AG09309 (cell line): Measurements from ENCODE around the gene AAK1.
A peak's percentile ranks its signal among the peaks of the same experiment; 100 is the strongest.

Source experiments
- DNase-seq: peaks from one replicate; pipeline ENCODE4 v3.0.0-alpha.2; 2010; ENCODE audit warnings: low read depth
- H3K4me3 ChIP-seq: 2 replicates; pipeline ENCODE4 v1.5.1; 2011; ENCODE audit warnings: mild to moderate bottlenecking, low read depth, low read length, moderate library complexity; ENCODE audit not compliant: control insufficient read depth
- TF ChIP-seq, protein P1 (sequence below): IDR thresholded peaks from 2 replicates; pipeline ENCODE4 v1.5.1; 2011; ENCODE audit warnings: mild to moderate bottlenecking, low read depth, low read length, inconsistent platforms; ENCODE audit not compliant: insufficient read depth, control insufficient read depth; ENCODE audit errors: missing control alignments

Gene AAK1

DNA sequence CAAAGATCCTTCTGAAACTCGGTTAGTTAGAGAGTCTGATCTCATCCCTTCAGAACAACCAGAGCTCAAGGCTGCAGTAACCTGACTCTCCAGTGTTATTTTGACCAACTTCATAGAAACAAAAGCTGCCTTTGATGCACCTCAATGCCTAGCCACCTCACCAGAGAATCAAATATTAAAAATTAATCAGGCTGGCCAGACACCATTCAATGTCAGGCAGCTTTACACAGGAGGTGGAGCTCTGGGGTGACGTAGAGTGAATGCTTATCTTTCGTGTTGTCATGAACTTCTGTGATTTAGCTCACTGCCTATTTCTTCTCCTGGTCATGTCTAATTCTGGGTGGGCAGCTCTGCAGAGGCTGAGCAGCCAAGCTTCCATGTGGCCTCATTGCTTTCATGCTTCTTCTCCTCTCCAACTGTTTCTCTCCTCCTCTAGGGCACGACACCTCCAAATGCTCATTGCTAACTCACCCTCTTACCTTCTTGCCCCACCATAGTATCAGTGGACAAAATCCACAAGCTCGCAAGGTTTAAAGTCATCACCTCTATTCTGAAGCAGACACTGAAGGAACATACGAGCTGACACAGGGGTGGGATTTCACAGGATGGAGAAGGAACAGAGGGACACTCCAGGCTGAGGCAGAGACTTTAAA lies 39.4 kb downstream of the AAK1 start:
- TF ChIP-seq, protein P1, sequence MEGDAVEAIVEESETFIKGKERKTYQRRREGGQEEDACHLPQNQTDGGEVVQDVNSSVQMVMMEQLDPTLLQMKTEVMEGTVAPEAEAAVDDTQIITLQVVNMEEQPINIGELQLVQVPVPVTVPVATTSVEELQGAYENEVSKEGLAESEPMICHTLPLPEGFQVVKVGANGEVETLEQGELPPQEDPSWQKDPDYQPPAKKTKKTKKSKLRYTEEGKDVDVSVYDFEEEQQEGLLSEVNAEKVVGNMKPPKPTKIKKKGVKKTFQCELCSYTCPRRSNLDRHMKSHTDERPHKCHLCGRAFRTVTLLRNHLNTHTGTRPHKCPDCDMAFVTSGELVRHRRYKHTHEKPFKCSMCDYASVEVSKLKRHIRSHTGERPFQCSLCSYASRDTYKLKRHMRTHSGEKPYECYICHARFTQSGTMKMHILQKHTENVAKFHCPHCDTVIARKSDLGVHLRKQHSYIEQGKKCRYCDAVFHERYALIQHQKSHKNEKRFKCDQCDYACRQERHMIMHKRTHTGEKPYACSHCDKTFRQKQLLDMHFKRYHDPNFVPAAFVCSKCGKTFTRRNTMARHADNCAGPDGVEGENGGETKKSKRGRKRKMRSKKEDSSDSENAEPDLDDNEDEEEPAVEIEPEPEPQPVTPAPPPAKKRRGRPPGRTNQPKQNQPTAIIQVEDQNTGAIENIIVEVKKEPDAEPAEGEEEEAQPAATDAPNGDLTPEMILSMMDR = no peak
- H3K4me3 ChIP-seq = no peak overlapping the region
- DNase-seq = no peak

DNA sequence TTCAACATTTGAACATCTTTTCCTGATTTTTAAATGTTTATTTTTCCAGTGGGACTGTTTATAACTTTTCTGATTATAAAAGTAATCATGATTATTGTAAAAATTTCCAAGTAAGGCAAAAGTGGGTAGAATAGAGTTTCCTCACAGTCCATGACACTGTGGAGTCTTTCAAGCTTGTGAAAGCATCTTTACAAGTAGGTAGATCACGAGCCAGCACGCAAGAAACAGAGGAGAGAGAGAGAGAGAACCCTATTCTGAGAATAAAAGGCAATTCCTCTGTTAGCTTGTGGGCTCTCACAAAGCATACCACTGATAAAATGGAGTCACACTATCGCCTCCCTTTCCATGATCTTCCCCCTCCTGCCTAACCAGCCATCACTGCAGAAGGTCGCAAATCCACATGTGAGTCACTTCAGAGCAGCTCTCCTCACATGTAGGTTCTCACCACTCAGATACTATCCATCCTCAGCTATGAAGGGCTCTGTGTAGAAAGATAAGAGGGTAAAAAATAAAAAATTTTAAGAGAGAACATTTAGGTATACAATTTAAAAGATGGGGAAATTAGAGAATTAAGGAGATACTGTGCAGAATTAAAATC lies 40.3 kb downstream of the AAK1 start:
- TF ChIP-seq, protein P1 = no peak
- DNase-seq = no peak
- no peak overlapping the region for H3K4me3 ChIP-seq

DNA sequence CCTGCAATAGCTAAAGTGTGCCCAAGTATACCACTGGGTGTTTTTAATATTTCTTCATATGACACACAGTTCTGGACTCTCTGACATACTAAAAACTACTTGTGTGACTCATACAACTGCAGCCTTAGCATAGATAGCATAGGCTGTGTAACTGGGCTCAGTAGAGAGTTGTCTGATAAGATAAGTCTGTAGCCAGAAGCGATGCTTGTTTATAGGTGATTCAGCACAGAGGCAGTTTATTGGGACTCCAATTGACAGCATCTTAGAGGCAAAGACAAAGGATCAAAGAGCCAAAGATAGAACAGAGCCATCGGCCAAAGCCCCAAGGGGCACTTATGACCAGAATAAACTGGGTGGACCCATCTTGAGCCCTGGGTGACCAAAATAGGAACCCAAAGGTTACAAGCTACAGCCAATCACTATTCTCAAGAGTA lies 42.3 kb downstream of the AAK1 start:
- no peak overlapping the region for H3K4me3 ChIP-seq
- DNase-seq = peak; percentile 71
- TF ChIP-seq, protein P1 = no peak

DNA sequence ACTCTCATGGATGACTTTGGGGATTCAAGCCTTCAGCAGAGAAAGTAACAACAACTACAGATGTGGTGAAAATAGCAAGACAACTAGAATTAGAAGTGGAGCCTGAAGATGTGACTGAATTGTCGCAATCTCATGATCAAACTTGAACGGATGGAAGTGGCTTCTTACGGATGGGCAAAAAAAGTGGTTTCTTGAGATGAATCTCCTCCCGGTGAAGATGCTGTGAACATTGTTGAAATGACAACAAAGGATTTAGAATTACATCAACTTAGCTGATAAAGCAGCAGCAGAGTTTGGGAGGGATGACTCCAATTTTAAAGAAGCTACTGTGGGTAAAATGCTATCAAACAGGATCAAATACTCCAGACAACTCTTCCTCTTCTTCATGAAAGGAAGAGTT lies 43.1 kb downstream of the AAK1 start:
- TF ChIP-seq, protein P1 = no peak
- no peak for DNase-seq
- no peak overlapping the region for H3K4me3 ChIP-seq

DNA sequence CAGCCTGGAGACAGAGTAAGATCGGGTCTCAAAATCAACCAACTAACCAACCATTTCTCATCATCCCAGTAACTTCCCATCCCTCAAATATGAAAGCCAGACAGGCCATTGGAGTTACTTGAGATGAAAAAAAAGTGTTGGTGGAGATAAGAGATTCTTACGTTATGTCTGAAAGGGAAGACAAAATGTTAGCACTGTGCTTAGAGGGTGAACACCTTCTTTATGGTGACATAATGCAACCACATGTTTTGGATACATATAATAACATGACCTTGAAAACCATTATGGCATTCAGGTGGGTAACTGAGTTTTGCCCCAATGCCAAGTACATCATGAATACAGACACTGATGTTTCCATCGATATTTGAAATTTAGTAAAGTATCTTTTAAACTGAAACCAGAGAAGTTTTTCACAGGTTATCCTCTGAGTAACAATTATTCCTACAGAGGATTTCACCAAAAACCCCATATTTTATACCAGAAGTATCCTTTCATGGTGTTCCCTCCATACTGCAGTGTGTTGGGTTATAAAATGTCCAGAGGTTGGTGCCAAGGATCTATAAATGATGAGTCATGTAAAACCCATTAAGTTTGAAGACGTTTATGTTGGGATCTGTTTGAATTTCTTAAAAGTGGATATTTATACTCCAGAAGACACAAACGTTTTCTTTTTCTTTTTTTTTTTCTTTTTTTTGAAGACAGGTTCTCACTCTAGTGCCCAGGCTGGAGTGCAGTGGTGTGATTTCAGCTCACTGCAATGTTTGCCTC lies 45.5 kb downstream of the AAK1 start:
- H3K4me3 ChIP-seq = no peak overlapping the region
- DNase-seq = no peak
- TF ChIP-seq, protein P1 = no peak

DNA sequence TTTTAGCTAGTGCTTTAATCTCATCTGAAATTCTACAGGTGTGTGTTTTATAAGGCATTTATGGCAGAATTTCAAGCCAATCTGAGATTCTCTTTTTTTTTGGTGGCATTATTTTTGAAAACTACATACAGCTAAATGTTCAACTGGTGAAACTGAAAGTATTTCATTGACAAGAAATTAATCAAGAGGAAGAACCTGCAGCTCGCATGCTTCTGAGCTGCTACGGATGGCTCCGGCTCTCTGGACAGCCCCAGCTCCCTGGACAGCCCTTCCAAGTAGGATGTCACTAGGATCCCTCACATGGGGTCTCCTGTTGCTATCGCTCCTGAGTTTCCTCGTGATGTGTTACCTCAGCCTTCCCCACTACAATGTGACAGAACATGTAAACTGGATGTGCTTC lies 46.4 kb downstream of the AAK1 start:
- H3K4me3 ChIP-seq = no peak overlapping the region
- TF ChIP-seq, protein P1 = no peak
- DNase-seq = no peak
